Lower leg skin (tissue), 4 donors: ENCODE measurements around the gene NUMA1. TPM values are rescaled to one million over a fixed set of nuclear protein-coding genes. Genes with fewer than 3 reads are reported as not detected.

ENCODE experiments used
- DNase-seq, 2 donors: peaks; one replicate each; pipeline ENCODE4 v3.0.0-alpha.2; 2019; ENCODE audit warnings: low spot score in 2 of 2
- H3K4me3 ChIP-seq: fragments of 200-600 bp; sonication (generic); 2 replicates; pipeline ENCODE4 v1.5.1; 2017; ENCODE audit warnings: mild to moderate bottlenecking, low read depth; ENCODE audit not compliant: poor library complexity, severe bottlenecking
- POLR2A ChIP-seq, 2 donors: fragments of 450-650 bp; IDR thresholded peaks; one replicate each; pipeline ENCODE4 v1.6.1; 2016 to 2017; ENCODE audit warnings: antibody characterized with exemption in 2 of 2, mild to moderate bottlenecking in 1 of 2, moderate library complexity in 1 of 2
- WGBS, 2 donors: methylation state at CpG; one replicate each; pipeline ENCODE4 v1.1.5; 2018; 5-methylcytosine and 5-hydroxymethylcytosine counted together
- intact Hi-C: fragments of 100-400 bp; cut with DNase I; formaldehyde crosslinking; loops from one replicate; pipeline ENCODE4 v1.15.0; 2023; ENCODE audit warnings: low total_unique reads
- microRNA-seq, 2 donors: library from miRNA; unstranded; fragments of <30 nt; microRNA quantifications; one replicate each; pipeline ENCODE4, GENCODE V29; 2016; ENCODE audit warnings: borderline replicate concordance in 2 of 2, borderline number of aligned reads in 1 of 2
- total RNA-seq, 4 donors: library from RNA; depleted of rRNA; stranded (reverse); fragments of >200 nt; gene quantifications; one replicate each; pipeline ENCODE4 v1.1.0, GENCODE V29; 2016
- TF ChIP-seq, protein P1 (sequence below), 3 donors: fragments of 450-650 bp; IDR thresholded peaks; one replicate each; pipeline ENCODE4 v1.5.1; 2016; ENCODE audit warnings: antibody characterized with exemption in 3 of 3, mild to moderate bottlenecking in 3 of 3, moderate library complexity in 2 of 3

Gene NUMA1
- total RNA-seq, 4 donors from 2014 or later, result 356 to 592 (median 409) TPM

DNA sequence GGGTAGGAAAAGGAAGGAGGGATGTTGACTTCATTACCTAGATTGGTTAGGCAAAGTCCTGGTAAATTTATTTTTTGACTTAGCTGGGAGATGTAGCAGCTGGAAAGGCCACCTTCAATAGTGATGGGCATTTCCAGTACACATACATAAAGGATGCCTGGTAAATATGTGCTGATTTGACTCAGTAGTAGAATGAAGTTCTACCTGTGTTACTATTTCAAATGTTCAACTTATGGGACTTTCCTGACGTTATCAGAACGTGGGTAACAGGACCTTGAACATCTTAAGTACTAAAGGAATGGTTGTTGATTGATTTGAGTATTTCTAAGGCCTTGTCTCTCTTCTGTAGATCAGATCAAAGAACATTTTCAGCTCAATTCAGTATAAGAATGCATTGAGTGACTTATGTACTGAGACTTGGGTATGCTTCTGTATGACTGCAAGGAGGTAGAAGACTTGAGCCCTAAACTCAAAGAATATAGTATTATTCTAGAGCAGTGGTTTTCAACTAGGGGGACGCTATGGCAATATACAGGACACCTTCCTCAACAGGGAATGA is 124.4 kb downstream of the NUMA1 start:
- no peak overlapping the region for H3K4me3 ChIP-seq
- DNase-seq, result no peak
- intact Hi-C loops, result no loop called here
- TF ChIP-seq, protein P1, sequence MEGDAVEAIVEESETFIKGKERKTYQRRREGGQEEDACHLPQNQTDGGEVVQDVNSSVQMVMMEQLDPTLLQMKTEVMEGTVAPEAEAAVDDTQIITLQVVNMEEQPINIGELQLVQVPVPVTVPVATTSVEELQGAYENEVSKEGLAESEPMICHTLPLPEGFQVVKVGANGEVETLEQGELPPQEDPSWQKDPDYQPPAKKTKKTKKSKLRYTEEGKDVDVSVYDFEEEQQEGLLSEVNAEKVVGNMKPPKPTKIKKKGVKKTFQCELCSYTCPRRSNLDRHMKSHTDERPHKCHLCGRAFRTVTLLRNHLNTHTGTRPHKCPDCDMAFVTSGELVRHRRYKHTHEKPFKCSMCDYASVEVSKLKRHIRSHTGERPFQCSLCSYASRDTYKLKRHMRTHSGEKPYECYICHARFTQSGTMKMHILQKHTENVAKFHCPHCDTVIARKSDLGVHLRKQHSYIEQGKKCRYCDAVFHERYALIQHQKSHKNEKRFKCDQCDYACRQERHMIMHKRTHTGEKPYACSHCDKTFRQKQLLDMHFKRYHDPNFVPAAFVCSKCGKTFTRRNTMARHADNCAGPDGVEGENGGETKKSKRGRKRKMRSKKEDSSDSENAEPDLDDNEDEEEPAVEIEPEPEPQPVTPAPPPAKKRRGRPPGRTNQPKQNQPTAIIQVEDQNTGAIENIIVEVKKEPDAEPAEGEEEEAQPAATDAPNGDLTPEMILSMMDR (IDR thresholded peaks at IDR 0.05), result no peak
- TF ChIP-seq POLR2A (IDR thresholded peaks at IDR 0.05), result no peak
- 56 to 61% methylated on average over 3 of the region's 3 CpGs for WGBS, 2 donors

Small RNAs within 50 kb of the gene (microRNA-seq; reads per million reads assigned to microRNA genes)
- 0 reads per million in 2 donors for gene MIR3165

Other genes with a start within 250 kb of the NUMA1 start
- gene DEFB108B, start 247.3 kb downstream of the NUMA1 start, total RNA-seq, result not detected
- not detected for gene DEFB131B, start 202.1 kb downstream of the NUMA1 start, total RNA-seq
- 1 to 10 TPM; 1.6 to 8.6 (median 6.5) TPM for gene XNDC1N, start 151.9 kb downstream of the NUMA1 start, total RNA-seq
- 10 to 100 TPM; 13.2 to 27.6 (median 18.6) TPM for gene RNF121, start 151.5 kb downstream of the NUMA1 start, total RNA-seq
- gene IL18BP, start 81.6 kb downstream of the NUMA1 start, total RNA-seq, result 1 to 10 TPM; 3.0 to 9.1 (median 5.6) TPM
- gene LRRC51, start 308 bp upstream of the NUMA1 start, total RNA-seq, result 10 to 100 TPM in 1 of 4 donors, 1 to 10 TPM in 3; 1.9 to 16.9 (median 4.9) TPM
- 100 to 1,000 TPM in 2 of 4 donors, 10 to 100 TPM in 2; 83.6 to 112 (median 99.9) TPM for gene LAMTOR1, start 22.8 kb upstream of the NUMA1 start, total RNA-seq
- gene TOMT, start 25.4 kb upstream of the NUMA1 start, total RNA-seq, result not detected
- 10 to 100 TPM in 3 of 4 donors, 1 to 10 TPM in 1; 5.0 to 27.8 (median 24.9) TPM for gene ANAPC15, start 32.2 kb upstream of the NUMA1 start, total RNA-seq
- gene FOLR3, start 55.2 kb upstream of the NUMA1 start, total RNA-seq, result under 1 TPM in 2 of 4 donors, not detected in 2; 0.49 to 0.52 TPM
- gene FOLR1, start 111.6 kb upstream of the NUMA1 start, total RNA-seq, result 1 to 10 TPM in 3 of 4 donors, under 1 TPM in 1; 0.46 to 7.0 (median 4.0) TPM
- 10 to 100 TPM in 1 of 4 donors, 1 to 10 TPM in 3; 6.6 to 12.5 (median 7.7) TPM for gene FOLR2, start 136.3 kb upstream of the NUMA1 start, total RNA-seq
- gene INPPL1, start 144.2 kb upstream of the NUMA1 start, total RNA-seq, result 10 to 100 TPM; 25.0 to 68.8 (median 41.2) TPM
- not detected for gene PHOX2A, start 163.6 kb upstream of the NUMA1 start, total RNA-seq